HEK293 (cell line): ENCODE results near the gene AOAH.

Source experiments
- CTCF ChIA-PET: fragments of 350-600 bp; formaldehyde crosslinking; extraction: SDS; loops from one replicate; lab custom pipeline; 2021; ENCODE audit warnings: antibody characterized with exemption; lab: Yijun Ruan, JAX
- POLR2A ChIA-PET: fragments of 300-600 bp; formaldehyde crosslinking; extraction: SDS; loops from one replicate; lab custom pipeline; 2020; ENCODE audit warnings: antibody characterized with exemption, inconsistent platforms; lab: Yijun Ruan, JAX
- H3K27ac ChIP-seq: fragments of 200-500 bp; sonication (Bioruptor generic); 2 replicates; pipeline ENCODE4 v1.5.1; 2014; ENCODE audit warnings: low read depth, low read length, control low read depth, inconsistent platforms; ENCODE audit errors: extremely low read depth
- H3K36me3 ChIP-seq, 2 experiments: fragments of 200-500 bp in 1 of 2; sonication (Bioruptor generic) in 1 of 2; 1 replicate in 1 of 2; 2 replicates in 1 of 2; pipeline ENCODE4 v1.5.1; 2014 to 2017; ENCODE audit warnings: inconsistent platforms in 2 of 2, low read length in 2 of 2; ENCODE audit not compliant: control insufficient read depth in 2 of 2, insufficient read depth in 1 of 2
- H3K4me1 ChIP-seq: fragments of 200-500 bp; sonication (Bioruptor generic); 2 replicates; pipeline ENCODE4 v1.5.1; 2014; ENCODE audit warnings: mild to moderate bottlenecking, low read length, inconsistent platforms; ENCODE audit not compliant: control insufficient read depth, insufficient read depth
- H3K4me3 ChIP-seq: 2 replicates; pipeline ENCODE4 v1.5.1; 2011; ENCODE audit warnings: low read depth, mild to moderate bottlenecking, control low read depth, low read length, moderate library complexity
- H3K9me3 ChIP-seq: fragments of 200-500 bp; sonication (Bioruptor generic); 2 replicates; pipeline ENCODE4 v1.5.1; 2014; ENCODE audit warnings: low read depth, low read length, inconsistent platforms; ENCODE audit not compliant: control insufficient read depth, insufficient read depth
- KLF9 ChIP-seq: fragments of 450-650 bp; formaldehyde crosslinking; IDR thresholded peaks from 2 replicates; pipeline ENCODE4 v1.5.1; 2016; ENCODE audit warnings: missing biosample characterization, missing genetic modification characterization, low read depth
- MEIS1 ChIP-seq: sonication (generic); formaldehyde crosslinking; IDR thresholded peaks from 2 replicates; pipeline ENCODE4 v1.8.1; 2022; ENCODE audit warnings: missing genetic modification reagents, mild to moderate bottlenecking, borderline replicate concordance
- SCRT2 ChIP-seq: fragments of 450-650 bp; formaldehyde crosslinking; IDR thresholded peaks from 2 replicates; pipeline ENCODE4 v1.5.1; 2016; ENCODE audit warnings: missing biosample characterization, missing genetic modification characterization
- WT1 ChIP-seq: fragments of 450-650 bp; formaldehyde crosslinking; IDR thresholded peaks from 2 replicates; pipeline ENCODE4 v1.5.1; 2016; ENCODE audit warnings: missing biosample characterization, missing genetic modification characterization
- YY1 ChIP-seq: fragments of 450-650 bp; formaldehyde crosslinking; IDR thresholded peaks from 2 replicates; pipeline ENCODE4 v1.5.1; 2018; ENCODE audit warnings: missing biosample characterization, missing genetic modification characterization
- ZBTB17 ChIP-seq: fragments of 450-650 bp; formaldehyde crosslinking; IDR thresholded peaks from 2 replicates; pipeline ENCODE4 v1.5.1; 2016; ENCODE audit warnings: missing biosample characterization, missing genetic modification characterization
- ZBTB7A ChIP-seq: fragments of 450-650 bp; formaldehyde crosslinking; IDR thresholded peaks from 2 replicates; pipeline ENCODE4 v1.5.1; 2016; ENCODE audit warnings: low read depth, missing biosample characterization, missing genetic modification characterization
- ZFP37 ChIP-seq: fragments of 450-650 bp; formaldehyde crosslinking; IDR thresholded peaks from 2 replicates; pipeline ENCODE4 v1.5.1; 2016; ENCODE audit warnings: missing biosample characterization, missing genetic modification characterization
- ZNF157 ChIP-seq: fragments of 450-650 bp; formaldehyde crosslinking; IDR thresholded peaks from 2 replicates; pipeline ENCODE4 v1.5.1; 2016; ENCODE audit warnings: missing biosample characterization, missing genetic modification characterization
- ZNF169 ChIP-seq: fragments of 450-650 bp; formaldehyde crosslinking; IDR thresholded peaks from 2 replicates; pipeline ENCODE4 v1.5.1; 2016; ENCODE audit warnings: missing biosample characterization, missing genetic modification characterization
- ZNF214 ChIP-seq: fragments of 450-650 bp; formaldehyde crosslinking; IDR thresholded peaks from 2 replicates; pipeline ENCODE4 v1.5.1; 2017; ENCODE audit warnings: missing biosample characterization, mild to moderate bottlenecking, missing genetic modification characterization, borderline replicate concordance
- ZNF248 ChIP-seq: fragments of 450-650 bp; formaldehyde crosslinking; IDR thresholded peaks from 2 replicates; pipeline ENCODE4 v1.5.1; 2017; ENCODE audit warnings: missing biosample characterization, missing genetic modification characterization
- ZNF544 ChIP-seq: fragments of 450-650 bp; formaldehyde crosslinking; IDR thresholded peaks from 2 replicates; pipeline ENCODE4 v1.5.0; 2017; ENCODE audit warnings: missing biosample characterization, missing genetic modification characterization
- ZNF580 ChIP-seq: fragments of 450-650 bp; formaldehyde crosslinking; IDR thresholded peaks from 2 replicates; pipeline ENCODE4 v1.5.1; 2016; ENCODE audit warnings: missing biosample characterization, missing genetic modification characterization
- ZNF621 ChIP-seq: fragments of 450-650 bp; formaldehyde crosslinking; IDR thresholded peaks from 2 replicates; pipeline ENCODE4 v1.5.1; 2017; ENCODE audit warnings: missing biosample characterization, missing genetic modification characterization
- ZNF701 ChIP-seq: fragments of 450-650 bp; formaldehyde crosslinking; IDR thresholded peaks from 2 replicates; pipeline ENCODE4 v1.5.1; 2016; ENCODE audit warnings: missing biosample characterization, missing genetic modification characterization
- ZNF768 ChIP-seq: fragments of 450-650 bp; formaldehyde crosslinking; IDR thresholded peaks from 2 replicates; pipeline ENCODE4 v1.5.1; 2018; ENCODE audit warnings: missing biosample characterization, mild to moderate bottlenecking, missing genetic modification characterization
- ZNF830 ChIP-seq: fragments of 450-650 bp; IDR thresholded peaks from 2 replicates; pipeline ENCODE4 v1.5.0; 2018; ENCODE audit warnings: missing biosample characterization, missing genetic modification characterization, low read depth, mild to moderate bottlenecking, moderate library complexity
- TF ChIP-seq, protein P1 (sequence below): fragments of 450-650 bp; formaldehyde crosslinking; IDR thresholded peaks from 2 replicates; pipeline ENCODE4 v1.5.1; 2016; ENCODE audit warnings: missing biosample characterization, missing genetic modification characterization
- TF ChIP-seq, protein P2 (sequence below): fragments of 450-650 bp; formaldehyde crosslinking; IDR thresholded peaks from 2 replicates; pipeline ENCODE4 v1.5.1; 2016; ENCODE audit warnings: missing biosample characterization, missing genetic modification characterization
- TF ChIP-seq, protein P3 (sequence below): fragments of 450-650 bp; IDR thresholded peaks from 2 replicates; pipeline ENCODE4 v1.5.1; 2018; ENCODE audit warnings: missing biosample characterization, missing genetic modification characterization
- TF ChIP-seq, protein P4 (sequence below): fragments of 450-650 bp; formaldehyde crosslinking; IDR thresholded peaks from 2 replicates; pipeline ENCODE4 v1.5.1; 2016; ENCODE audit warnings: missing biosample characterization, missing genetic modification characterization, borderline replicate concordance
- TF ChIP-seq, protein P5 (sequence below): fragments of 450-650 bp; formaldehyde crosslinking; IDR thresholded peaks from 2 replicates; pipeline ENCODE4 v1.5.1; 2017; ENCODE audit warnings: missing biosample characterization, mild to moderate bottlenecking, missing genetic modification characterization, moderate library complexity

AOAH gene

GRCh38 chr7:36607721-36608095 is 116.6 kb downstream of the AOAH start:
- TF ChIP-seq ZBTB17 (tag by site-specific recombination) = no peak
- TF ChIP-seq ZNF157 (tag by site-specific recombination) = no peak
- TF ChIP-seq, protein P1, sequence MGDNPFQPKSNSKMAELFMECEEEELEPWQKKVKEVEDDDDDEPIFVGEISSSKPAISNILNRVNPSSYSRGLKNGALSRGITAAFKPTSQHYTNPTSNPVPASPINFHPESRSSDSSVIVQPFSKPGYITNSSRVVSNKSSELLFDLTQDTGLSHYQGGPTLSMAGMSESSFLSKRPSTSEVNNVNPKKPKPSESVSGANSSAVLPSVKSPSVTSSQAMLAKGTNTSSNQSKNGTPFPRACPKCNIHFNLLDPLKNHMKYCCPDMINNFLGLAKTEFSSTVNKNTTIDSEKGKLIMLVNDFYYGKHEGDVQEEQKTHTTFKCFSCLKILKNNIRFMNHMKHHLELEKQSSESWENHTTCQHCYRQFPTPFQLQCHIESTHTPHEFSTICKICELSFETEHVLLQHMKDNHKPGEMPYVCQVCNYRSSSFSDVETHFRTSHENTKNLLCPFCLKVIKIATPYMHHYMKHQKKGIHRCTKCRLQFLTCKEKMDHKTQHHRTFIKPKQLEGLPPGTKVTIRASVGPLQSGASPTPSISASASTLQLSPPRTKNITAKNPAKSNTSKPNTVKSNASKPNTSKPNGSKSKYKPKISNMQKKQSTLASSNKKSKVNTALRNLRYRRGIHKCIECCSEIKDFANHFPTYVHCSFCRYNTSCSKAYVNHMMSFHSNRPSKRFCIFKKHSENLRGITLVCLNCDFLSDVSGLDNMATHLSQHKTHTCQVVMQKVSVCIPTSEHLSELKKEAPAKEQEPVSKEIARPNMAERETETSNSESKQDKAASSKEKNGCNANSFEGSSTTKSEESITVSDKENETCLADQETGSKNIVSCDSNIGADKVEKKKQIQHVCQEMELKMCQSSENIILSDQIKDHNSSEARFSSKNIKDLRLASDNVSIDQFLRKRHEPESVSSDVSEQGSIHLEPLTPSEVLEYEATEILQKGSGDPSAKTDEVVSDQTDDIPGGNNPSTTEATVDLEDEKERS (tag by site-specific recombination) = no peak
- TF ChIP-seq ZNF621 (tag by site-specific recombination) = no peak
- TF ChIP-seq ZNF248 = no peak
- no peak for TF ChIP-seq ZFP37 (tag by site-specific recombination)
- no peak for TF ChIP-seq ZNF544 (tag by site-specific recombination)
- no peak for TF ChIP-seq SCRT2 (tag by site-specific recombination)
- no peak for TF ChIP-seq MEIS1 (CRISPR knock-in tag)
- H3K4me1 ChIP-seq = peaks cover 6% of the 10 kb centered on the region; the same call in 1 of the 2 replicates
- no peak overlapping the region for H3K27ac ChIP-seq
- no peaks in the 10 kb centered on the region for H3K36me3 ChIP-seq
- CTCF ChIA-PET = interaction anchor here (0.9 kb wide), 1 partner anchor 63 kb away, joined by 3 read pairs; no protein-coding TSS in a partner anchor
- H3K9me3 ChIP-seq = no peaks in the 10 kb centered on the region
- POLR2A ChIA-PET = no interaction called here
- H3K4me3 ChIP-seq = no peak overlapping the region

GRCh38 chr7:36606976-36607720 is 117.1 kb downstream of the AOAH start:
- POLR2A ChIA-PET = no interaction called here
- Histone ChIP-seq H3K27ac (no peak overlapping the region), H3K36me3 (no peaks in the 10 kb centered on the region), H3K4me3 (no peak overlapping the region), H3K4me1 (peaks cover 6% of the 10 kb centered on the region; the same call in 1 of the 2 replicates), H3K9me3 (no peaks in the 10 kb centered on the region)
- CTCF ChIA-PET = interaction anchor here (0.8 to 0.9 kb wide), 2 partner anchors 43 to 64 kb away, joined by 3 read pairs; no protein-coding TSS in a partner anchor
- TF ChIP-seq ZNF169 (tag by site-specific recombination) = no peak
- TF ChIP-seq, protein P2, sequence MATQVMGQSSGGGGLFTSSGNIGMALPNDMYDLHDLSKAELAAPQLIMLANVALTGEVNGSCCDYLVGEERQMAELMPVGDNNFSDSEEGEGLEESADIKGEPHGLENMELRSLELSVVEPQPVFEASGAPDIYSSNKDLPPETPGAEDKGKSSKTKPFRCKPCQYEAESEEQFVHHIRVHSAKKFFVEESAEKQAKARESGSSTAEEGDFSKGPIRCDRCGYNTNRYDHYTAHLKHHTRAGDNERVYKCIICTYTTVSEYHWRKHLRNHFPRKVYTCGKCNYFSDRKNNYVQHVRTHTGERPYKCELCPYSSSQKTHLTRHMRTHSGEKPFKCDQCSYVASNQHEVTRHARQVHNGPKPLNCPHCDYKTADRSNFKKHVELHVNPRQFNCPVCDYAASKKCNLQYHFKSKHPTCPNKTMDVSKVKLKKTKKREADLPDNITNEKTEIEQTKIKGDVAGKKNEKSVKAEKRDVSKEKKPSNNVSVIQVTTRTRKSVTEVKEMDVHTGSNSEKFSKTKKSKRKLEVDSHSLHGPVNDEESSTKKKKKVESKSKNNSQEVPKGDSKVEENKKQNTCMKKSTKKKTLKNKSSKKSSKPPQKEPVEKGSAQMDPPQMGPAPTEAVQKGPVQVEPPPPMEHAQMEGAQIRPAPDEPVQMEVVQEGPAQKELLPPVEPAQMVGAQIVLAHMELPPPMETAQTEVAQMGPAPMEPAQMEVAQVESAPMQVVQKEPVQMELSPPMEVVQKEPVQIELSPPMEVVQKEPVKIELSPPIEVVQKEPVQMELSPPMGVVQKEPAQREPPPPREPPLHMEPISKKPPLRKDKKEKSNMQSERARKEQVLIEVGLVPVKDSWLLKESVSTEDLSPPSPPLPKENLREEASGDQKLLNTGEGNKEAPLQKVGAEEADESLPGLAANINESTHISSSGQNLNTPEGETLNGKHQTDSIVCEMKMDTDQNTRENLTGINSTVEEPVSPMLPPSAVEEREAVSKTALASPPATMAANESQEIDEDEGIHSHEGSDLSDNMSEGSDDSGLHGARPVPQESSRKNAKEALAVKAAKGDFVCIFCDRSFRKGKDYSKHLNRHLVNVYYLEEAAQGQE (tag by site-specific recombination) = no peak
- TF ChIP-seq ZNF768 = no peak
- no peak for TF ChIP-seq ZNF701 (tag by site-specific recombination)
- TF ChIP-seq, protein P3, sequence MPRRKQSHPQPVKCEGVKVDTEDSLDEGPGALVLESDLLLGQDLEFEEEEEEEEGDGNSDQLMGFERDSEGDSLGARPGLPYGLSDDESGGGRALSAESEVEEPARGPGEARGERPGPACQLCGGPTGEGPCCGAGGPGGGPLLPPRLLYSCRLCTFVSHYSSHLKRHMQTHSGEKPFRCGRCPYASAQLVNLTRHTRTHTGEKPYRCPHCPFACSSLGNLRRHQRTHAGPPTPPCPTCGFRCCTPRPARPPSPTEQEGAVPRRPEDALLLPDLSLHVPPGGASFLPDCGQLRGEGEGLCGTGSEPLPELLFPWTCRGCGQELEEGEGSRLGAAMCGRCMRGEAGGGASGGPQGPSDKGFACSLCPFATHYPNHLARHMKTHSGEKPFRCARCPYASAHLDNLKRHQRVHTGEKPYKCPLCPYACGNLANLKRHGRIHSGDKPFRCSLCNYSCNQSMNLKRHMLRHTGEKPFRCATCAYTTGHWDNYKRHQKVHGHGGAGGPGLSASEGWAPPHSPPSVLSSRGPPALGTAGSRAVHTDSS (tag by site-specific recombination) = no peak
- TF ChIP-seq ZNF214 (tag by site-specific recombination) = no peak
- TF ChIP-seq, protein P4, sequence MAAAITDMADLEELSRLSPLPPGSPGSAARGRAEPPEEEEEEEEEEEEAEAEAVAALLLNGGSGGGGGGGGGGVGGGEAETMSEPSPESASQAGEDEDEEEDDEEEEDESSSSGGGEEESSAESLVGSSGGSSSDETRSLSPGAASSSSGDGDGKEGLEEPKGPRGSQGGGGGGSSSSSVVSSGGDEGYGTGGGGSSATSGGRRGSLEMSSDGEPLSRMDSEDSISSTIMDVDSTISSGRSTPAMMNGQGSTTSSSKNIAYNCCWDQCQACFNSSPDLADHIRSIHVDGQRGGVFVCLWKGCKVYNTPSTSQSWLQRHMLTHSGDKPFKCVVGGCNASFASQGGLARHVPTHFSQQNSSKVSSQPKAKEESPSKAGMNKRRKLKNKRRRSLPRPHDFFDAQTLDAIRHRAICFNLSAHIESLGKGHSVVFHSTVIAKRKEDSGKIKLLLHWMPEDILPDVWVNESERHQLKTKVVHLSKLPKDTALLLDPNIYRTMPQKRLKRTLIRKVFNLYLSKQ (tag by site-specific recombination) = no peak
- no peak for TF ChIP-seq WT1 (tag by site-specific recombination)
- TF ChIP-seq ZNF830 (tag by site-specific recombination) = no peak
- TF ChIP-seq KLF9 (tag by site-specific recombination) = no peak
- TF ChIP-seq ZNF580 = no peak
- TF ChIP-seq, protein P5, sequence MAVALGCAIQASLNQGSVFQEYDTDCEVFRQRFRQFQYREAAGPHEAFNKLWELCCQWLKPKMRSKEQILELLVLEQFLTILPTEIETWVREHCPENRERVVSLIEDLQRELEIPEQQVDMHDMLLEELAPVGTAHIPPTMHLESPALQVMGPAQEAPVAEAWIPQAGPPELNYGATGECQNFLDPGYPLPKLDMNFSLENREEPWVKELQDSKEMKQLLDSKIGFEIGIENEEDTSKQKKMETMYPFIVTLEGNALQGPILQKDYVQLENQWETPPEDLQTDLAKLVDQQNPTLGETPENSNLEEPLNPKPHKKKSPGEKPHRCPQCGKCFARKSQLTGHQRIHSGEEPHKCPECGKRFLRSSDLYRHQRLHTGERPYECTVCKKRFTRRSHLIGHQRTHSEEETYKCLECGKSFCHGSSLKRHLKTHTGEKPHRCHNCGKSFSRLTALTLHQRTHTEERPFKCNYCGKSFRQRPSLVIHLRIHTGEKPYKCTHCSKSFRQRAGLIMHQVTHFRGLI (tag by site-specific recombination) = no peak
- no peak for TF ChIP-seq YY1
- TF ChIP-seq ZBTB7A (tag by site-specific recombination) = no peak
- TF ChIP-seq SCRT2 (tag by site-specific recombination) = no peak
